Thymus (tissue), 11 donors: ENCODE data around the gene PLEKHA6. TPM values are rescaled to one million over a fixed set of nuclear protein-coding genes. Genes with fewer than 3 reads are reported as not detected.

Experiments used
- DNase-seq, 9 donors: peaks; one replicate each; pipeline ENCODE4 v3.0.0-alpha.2; 2013; ENCODE audit warnings: low spot score in 9 of 9, low read depth in 6 of 9, missing footprints in 1 of 9
- H3K27ac ChIP-seq, 2 donors: one replicate each; pipeline ENCODE4 v1.5.1; 2013; ENCODE audit warnings: control low read depth in 1 of 2, low read depth in 1 of 2, low read length in 1 of 2, mild to moderate bottlenecking in 1 of 2, moderate library complexity in 1 of 2
- H3K27me3 ChIP-seq, 2 donors: one replicate each; pipeline ENCODE4 v1.5.1; 2013; ENCODE audit warnings: low read length in 1 of 2; ENCODE audit not compliant: control insufficient read depth in 2 of 2, insufficient read depth in 1 of 2
- H3K36me3 ChIP-seq, 2 donors: one replicate each; pipeline ENCODE4 v1.5.1; 2013; ENCODE audit warnings: low read length in 1 of 2, mild to moderate bottlenecking in 1 of 2, moderate library complexity in 1 of 2; ENCODE audit not compliant: control insufficient read depth in 2 of 2, insufficient read depth in 2 of 2
- H3K4me1 ChIP-seq, 2 donors: one replicate each; pipeline ENCODE4 v1.5.1; 2013; ENCODE audit warnings: low read length in 2 of 2; ENCODE audit not compliant: control insufficient read depth in 2 of 2, insufficient read depth in 2 of 2
- H3K4me3 ChIP-seq, 2 donors: one replicate each; pipeline ENCODE4 v1.5.1; 2013; ENCODE audit warnings: low read length in 2 of 2, control low read depth in 1 of 2, mild to moderate bottlenecking in 1 of 2
- H3K9me3 ChIP-seq, 2 donors: one replicate each; pipeline ENCODE4 v1.5.1; 2013; ENCODE audit warnings: low read length in 1 of 2, mild to moderate bottlenecking in 1 of 2; ENCODE audit not compliant: control insufficient read depth in 2 of 2, insufficient read depth in 1 of 2
- WGBS: extraction: QIAGEN DNeasy Blood & Tissue Kit; methylation state at CpG from one replicate; pipeline ENCODE4 v1.1.7; 2013; 5-methylcytosine and 5-hydroxymethylcytosine counted together
- polyA plus RNA-seq: library from polyadenylated mRNA; stranded (reverse); fragments of 200-250 nt; gene quantifications from one replicate; pipeline ENCODE4 v1.2.3, GENCODE V29; 2013
- total RNA-seq: library from RNA; stranded (reverse); fragments of 120-200 nt; gene quantifications from one replicate; pipeline ENCODE4 v1.2.4, GENCODE V29; 2013
- donor health status: healthy.

PLEKHA6 gene
- total and polyA plus RNA-seq, 2 donors: 0.47 to 1.4 TPM

DNA sequence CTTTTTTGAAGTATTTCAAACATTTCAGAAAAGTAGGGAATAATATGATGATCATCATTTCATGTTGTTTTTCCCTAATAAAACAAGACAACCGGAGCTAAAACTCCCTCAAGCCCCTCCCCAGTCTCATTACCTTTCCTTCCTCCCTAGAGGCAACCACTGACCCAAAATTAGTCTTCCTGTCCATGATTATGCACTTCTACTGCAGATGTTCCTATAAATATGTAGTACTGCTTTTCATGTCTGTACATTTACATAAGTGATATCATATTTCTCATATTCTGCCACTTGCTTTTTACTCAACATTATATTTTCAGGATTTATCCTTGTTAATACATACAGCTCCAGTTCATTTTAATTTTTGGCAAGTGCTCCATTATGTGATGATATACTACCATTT is 87.2 kb downstream of the PLEKHA6 start:
- H3K4me1 ChIP-seq: no peaks in the 10 kb centered on the region
- 0% methylated on average over 1 of the region's 1 CpG for WGBS

DNA sequence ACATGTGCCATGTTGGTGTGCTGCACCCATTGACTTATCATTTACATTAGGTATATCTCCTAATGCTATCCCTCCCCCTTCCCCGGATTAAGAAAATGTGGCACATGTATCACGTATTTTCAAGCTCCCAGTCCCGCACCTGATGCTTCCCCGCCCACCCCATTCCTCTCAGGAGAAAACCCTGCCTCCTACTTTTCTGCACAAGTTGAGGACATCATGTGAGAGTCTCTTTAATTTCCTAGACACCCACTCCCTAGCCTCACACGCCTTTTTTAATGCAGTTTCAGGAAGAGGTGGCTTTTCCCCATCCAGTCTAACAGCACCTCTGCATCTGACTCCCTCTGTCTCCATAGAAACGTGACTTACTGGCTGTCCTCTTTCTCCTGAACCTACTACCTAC is 87.8 kb downstream of the PLEKHA6 start:
- 69% methylated on average over 6 of the region's 6 CpGs for WGBS
- no peak for DNase-seq
- Histone ChIP-seq H3K4me1 (no peaks in the 10 kb centered on the region), H3K36me3 (no peaks in the 10 kb centered on the region), H3K4me3 (no peak overlapping the region), H3K9me3 (no peaks in the 10 kb centered on the region), H3K27me3 (peaks cover 0 to 3% of the 10 kb centered on the region in 2 donors), H3K27ac (no peak overlapping the region)

More for the DNA sequence above, 87.2 kb downstream of the PLEKHA6 start:
- H3K4me3 ChIP-seq: no peak overlapping the region
- DNase-seq: no peak
- H3K9me3 ChIP-seq: no peaks in the 10 kb centered on the region
- no peak overlapping the region for H3K27ac ChIP-seq
- peaks cover 0 to 6% of the 10 kb centered on the region in 2 donors for H3K27me3 ChIP-seq
- H3K36me3 ChIP-seq: no peaks in the 10 kb centered on the region

DNA sequence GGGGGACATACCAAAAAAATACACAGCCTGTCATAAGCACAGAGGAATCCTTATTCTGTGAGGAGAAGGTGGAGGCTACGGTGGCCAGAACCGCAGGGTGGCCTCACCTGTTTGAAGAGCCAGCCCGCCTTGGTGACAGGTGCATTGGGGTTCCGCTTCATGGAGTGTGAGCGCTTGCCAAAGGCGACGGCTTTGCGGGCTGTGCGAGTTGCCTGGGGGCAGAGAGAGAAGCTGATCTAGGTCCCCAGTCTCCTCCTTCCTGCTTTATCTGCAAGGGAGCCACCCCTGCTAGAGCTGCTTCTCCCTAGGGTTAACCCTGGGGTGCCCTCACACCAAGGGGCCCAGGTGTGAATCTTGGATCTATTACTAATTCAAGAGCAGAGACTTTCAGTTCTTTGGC is 91.6 kb downstream of the PLEKHA6 start:
- no peak for DNase-seq
- no peaks in the 10 kb centered on the region for H3K4me1 ChIP-seq
- no peaks in the 10 kb centered on the region for H3K9me3 ChIP-seq
- no peak overlapping the region for H3K4me3 ChIP-seq
- H3K27me3 ChIP-seq: no peaks in the 10 kb centered on the region
- H3K36me3 ChIP-seq: no peaks in the 10 kb centered on the region
- H3K27ac ChIP-seq: no peak overlapping the region
- 93% methylated on average over 9 of the region's 9 CpGs for WGBS

DNA sequence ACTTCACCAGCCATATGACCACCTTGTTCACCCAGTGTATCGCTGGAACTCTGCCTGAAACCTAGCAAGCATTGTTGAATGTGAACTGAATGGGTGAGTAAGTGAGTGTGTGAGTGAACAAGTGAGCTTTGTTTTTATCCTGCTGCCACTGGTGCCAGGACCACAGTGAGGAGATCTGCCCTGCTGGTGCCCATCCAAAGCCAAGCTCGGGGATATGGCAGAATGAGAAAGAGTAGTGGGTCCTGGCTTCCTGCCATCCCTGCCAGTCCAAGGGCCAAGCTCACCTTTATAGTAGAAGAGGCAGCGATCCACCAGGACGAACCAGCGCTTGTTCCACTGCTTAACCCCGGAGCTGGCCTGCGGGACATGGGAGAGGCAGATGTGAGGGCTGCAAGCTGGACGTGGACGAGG is 92.5 kb downstream of the PLEKHA6 start:
- H3K4me1 ChIP-seq: no peaks in the 10 kb centered on the region
- H3K27me3 ChIP-seq: no peaks in the 10 kb centered on the region
- no peak for DNase-seq
- WGBS: 96% methylated on average over 9 of the region's 9 CpGs
- H3K9me3 ChIP-seq: no peaks in the 10 kb centered on the region
- H3K27ac ChIP-seq: no peak overlapping the region
- no peak overlapping the region for H3K4me3 ChIP-seq
- H3K36me3 ChIP-seq: no peaks in the 10 kb centered on the region

DNA sequence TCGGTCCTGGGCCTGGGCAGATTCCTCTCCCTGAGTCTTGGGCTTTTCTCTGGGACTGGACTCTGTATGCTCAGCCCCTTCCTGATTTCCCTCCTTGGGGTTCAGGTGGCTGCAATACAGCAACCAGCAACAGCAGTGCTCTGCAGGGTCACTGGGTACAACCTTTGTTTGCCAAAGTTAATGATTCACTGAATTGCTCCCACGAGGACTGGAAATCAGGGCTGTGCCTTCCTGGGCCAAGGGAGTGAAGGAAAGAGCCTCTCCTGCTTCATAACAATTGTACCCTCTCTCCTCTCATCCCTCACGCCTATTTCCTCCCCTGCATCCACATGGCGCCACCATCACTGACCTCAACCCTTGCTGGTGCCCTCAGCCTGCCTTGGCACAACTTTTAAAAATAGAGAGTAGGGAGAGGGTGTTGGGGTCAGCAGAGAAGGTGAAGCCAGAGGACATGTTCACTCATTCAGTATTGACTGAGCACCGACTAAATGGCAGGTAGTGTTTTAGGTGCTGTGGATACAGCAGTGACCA is 93.2 kb downstream of the PLEKHA6 start:
- no peaks in the 10 kb centered on the region for H3K4me1 ChIP-seq
- H3K9me3 ChIP-seq: no peaks in the 10 kb centered on the region
- H3K27ac ChIP-seq: no peak overlapping the region
- DNase-seq: no peak
- H3K4me3 ChIP-seq: no peak overlapping the region
- WGBS: 95% methylated on average over 5 of the region's 5 CpGs
- H3K27me3 ChIP-seq: no peaks in the 10 kb centered on the region
- no peaks in the 10 kb centered on the region for H3K36me3 ChIP-seq

DNA sequence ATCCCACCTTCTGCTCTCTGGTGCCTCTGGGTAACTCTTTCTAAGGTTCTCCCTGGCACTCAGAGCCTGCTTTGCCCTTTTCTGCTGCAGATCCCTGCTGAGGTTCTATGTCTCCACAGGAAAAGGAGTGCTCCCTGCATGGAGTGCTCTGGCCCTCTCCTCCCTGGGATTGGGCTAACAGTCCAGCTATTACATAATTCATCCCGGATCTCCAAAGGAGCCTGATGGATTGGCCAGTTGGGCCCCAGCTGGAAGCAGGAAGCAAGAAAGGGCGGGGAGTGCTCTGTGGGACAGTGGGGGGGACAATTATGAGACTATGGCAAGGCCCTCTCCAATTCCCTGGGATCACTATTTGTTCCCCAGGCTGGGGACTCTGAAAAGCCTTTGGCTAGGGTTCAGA is 94.1 kb downstream of the PLEKHA6 start:
- no peak for DNase-seq
- WGBS: 90% methylated on average over 2 of the region's 2 CpGs
- H3K27ac ChIP-seq: no peak overlapping the region
- no peak overlapping the region for H3K4me3 ChIP-seq
- H3K36me3 ChIP-seq: no peaks in the 10 kb centered on the region
- H3K9me3 ChIP-seq: no peaks in the 10 kb centered on the region
- no peaks in the 10 kb centered on the region for H3K4me1 ChIP-seq
- no peaks in the 10 kb centered on the region for H3K27me3 ChIP-seq

DNA sequence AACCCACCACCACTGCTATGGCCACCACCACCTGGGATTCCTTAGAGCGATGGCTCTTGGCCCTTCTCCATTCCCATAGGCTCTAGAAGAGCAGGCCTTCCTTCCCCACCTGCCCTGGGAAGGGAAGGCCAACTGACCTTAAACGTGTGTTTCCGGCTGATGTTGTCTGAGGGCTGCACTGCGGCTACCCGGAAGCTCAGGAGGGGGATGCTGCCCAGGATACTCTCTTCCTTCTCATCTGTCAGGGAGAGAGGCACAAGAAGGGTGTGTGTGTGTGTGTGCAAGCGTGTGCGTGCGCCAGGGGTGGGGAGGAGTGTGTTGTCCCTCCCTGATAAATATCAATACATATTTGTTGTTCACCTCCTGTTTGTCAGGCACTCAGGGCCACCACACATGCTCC is 94.9 kb downstream of the PLEKHA6 start:
- 97% methylated on average over 8 of the region's 8 CpGs for WGBS
- H3K4me3 ChIP-seq: no peak overlapping the region

DNA sequence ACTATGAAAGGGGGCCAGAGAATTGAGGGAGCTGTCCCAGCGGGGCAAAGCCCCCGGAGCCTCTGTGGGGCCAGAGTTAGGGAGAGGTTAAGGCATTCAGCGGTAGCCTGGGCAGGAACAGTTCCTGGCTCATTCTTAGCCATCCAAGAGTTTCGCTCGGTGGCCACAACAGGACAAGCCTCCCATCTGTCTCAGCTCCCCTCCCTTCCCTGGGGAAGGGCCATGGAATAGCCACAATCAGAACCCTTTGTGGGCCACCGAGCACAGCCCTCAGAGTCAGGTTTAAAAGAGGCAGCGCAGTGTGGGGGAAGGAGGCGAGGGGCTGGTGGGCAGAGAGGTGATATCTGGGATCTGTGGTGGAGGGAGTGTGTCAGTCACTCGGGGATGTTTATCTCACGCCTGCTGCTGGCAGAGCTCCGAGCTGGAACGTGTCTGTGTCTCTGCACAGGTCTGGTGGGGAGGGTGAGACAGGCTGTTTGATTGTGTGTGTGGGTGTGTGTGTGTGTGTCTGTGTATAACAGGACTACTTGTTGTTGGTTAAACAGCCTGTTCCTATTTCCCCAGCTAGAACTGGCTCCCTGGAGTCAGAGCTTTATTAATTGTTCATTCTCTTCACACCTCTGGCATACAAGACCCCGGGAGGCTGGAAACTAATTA is 96.3 kb downstream of the PLEKHA6 start:
- WGBS: 91% methylated on average over 13 of the region's 13 CpGs
- DNase-seq: no peak
- Histone ChIP-seq H3K36me3 (no peaks in the 10 kb centered on the region), H3K27me3 (no peaks in the 10 kb centered on the region), H3K27ac (no peak overlapping the region), H3K4me3 (no peak overlapping the region), H3K4me1 (no peaks in the 10 kb centered on the region), H3K9me3 (no peaks in the 10 kb centered on the region)

More for the DNA sequence above, 94.9 kb downstream of the PLEKHA6 start:
- Histone ChIP-seq H3K27ac (no peak overlapping the region), H3K9me3 (no peaks in the 10 kb centered on the region), H3K27me3 (no peaks in the 10 kb centered on the region), H3K4me1 (no peaks in the 10 kb centered on the region), H3K36me3 (no peaks in the 10 kb centered on the region)
- DNase-seq: no peak

DNA sequence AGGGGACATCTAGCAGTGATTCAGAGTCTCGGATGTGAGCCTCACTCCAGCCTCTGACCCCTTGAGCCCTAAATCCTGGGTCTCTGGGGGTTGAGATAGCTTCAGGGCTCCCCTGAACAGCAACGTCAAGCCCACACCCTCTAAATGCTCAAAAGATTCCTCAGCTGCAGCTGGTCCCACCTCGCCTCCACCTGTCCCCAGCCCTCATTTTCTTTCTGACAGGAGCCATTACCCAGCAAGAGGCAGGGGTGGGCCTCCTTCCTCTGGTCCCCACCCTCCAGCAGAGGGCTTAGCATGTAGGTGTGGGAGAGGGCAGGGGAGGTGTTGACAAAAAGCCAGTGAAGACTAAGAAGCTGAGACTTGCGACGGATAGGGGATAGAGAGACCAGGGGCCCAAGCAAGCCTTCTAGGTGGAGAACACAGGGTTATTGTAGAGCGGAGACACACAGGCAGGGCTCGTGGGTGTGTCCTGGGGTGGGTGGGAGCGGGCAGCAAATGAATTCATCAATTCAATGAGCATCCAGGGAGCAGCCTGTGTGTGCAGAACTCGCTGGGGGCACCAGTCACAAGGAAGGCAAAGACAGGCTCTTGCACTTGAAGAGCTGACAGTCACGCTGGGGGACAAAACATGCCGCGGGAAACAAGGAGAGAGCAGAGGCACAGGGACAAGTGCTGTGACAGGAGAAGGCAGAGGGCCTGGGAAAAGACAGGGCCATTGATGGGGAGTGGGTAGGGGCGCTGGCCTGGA is 97.0 kb downstream of the PLEKHA6 start:
- Histone ChIP-seq H3K27ac (no peak overlapping the region), H3K27me3 (no peaks in the 10 kb centered on the region), H3K4me3 (no peak overlapping the region), H3K9me3 (no peaks in the 10 kb centered on the region), H3K4me1 (no peaks in the 10 kb centered on the region), H3K36me3 (no peaks in the 10 kb centered on the region)
- WGBS: 94% methylated on average over 13 of the region's 13 CpGs
- DNase-seq: no peak
